Sigmoid colon (tissue), 7 donors: ENCODE measurements around the gene MNT. TPM values are rescaled to one million over a fixed set of nuclear protein-coding genes. Genes with fewer than 3 reads are reported as not detected.

Experiments
- DNase-seq: peaks from one replicate; pipeline ENCODE4 v3.0.0-alpha.2; 2019
- H3K27ac ChIP-seq, 4 donors: fragments of 200-600 bp; sonication (generic); one replicate each; pipeline ENCODE4 v1.5.1; 2016 to 2019; ENCODE audit warnings: mild to moderate bottlenecking in 1 of 4
- H3K27me3 ChIP-seq, 3 donors: fragments of 200-600 bp; sonication (generic); one replicate each; pipeline ENCODE4 v1.5.1; 2019; ENCODE audit warnings: mild to moderate bottlenecking in 1 of 3
- H3K36me3 ChIP-seq, 4 donors: fragments of 200-600 bp; sonication (generic); one replicate each; pipeline ENCODE4 v1.5.1; 2016 to 2019
- H3K4me1 ChIP-seq, 4 donors: fragments of 200-600 bp; sonication (generic); one replicate each; pipeline ENCODE4 v1.5.1; 2017 to 2019
- H3K4me3 ChIP-seq, 4 donors: fragments of 200-600 bp; sonication (generic); one replicate each; pipeline ENCODE4 v1.5.1; 2017 to 2019; ENCODE audit warnings: mild to moderate bottlenecking in 2 of 4, moderate library complexity in 1 of 4
- H3K9me3 ChIP-seq, 4 donors: fragments of 200-600 bp in 3 of 4; sonication (generic) in 3 of 4; one replicate each; pipeline versions ENCODE4 v1.5.1 to v1.6.1; 2013 to 2019
- EP300 ChIP-seq, 4 donors: sonication (generic); formaldehyde crosslinking; IDR thresholded peaks; one replicate each; pipeline ENCODE4 v1.6.1; 2017; ENCODE audit warnings: antibody characterized with exemption in 4 of 4
- POLR2A ChIP-seq, 2 donors: fragments of 450-650 bp; IDR thresholded peaks; one replicate each; pipeline ENCODE4 v1.6.1; 2016; ENCODE audit warnings: antibody characterized with exemption in 2 of 2, mild to moderate bottlenecking in 2 of 2, moderate library complexity in 2 of 2
- POLR2AphosphoS5 ChIP-seq, 4 donors: sonication (generic); formaldehyde crosslinking; IDR thresholded peaks; one replicate each; pipeline ENCODE4 v1.6.1; 2017; ENCODE audit warnings: antibody characterized with exemption in 4 of 4
- WGBS, 2 donors: extraction: QIAGEN DNeasy Blood & Tissue Kit; methylation state at CpG; one replicate each; pipeline ENCODE4 v1.1.7; 2013; 5-methylcytosine and 5-hydroxymethylcytosine counted together
- intact Hi-C: fragments of 100-400 bp; cut with DNase I; formaldehyde crosslinking; loops from one replicate; pipeline ENCODE4 v1.15.1; 2023
- polyA plus RNA-seq, 3 donors: library from polyadenylated mRNA; stranded (reverse); fragments of 200-250 nt; gene quantifications; one replicate each; pipeline ENCODE4 v1.2.3, GENCODE V29; 2013
- total RNA-seq, 4 donors: library from RNA; depleted of rRNA; stranded (reverse); fragments of >200 nt; gene quantifications; one replicate each; pipeline ENCODE4 v1.1.0, GENCODE V29; 2016
- TF ChIP-seq, protein P1 (sequence below), 4 experiments: fragments of 450-650 bp in 3 of 4; fragments of 200-600 bp in 1 of 4; IDR thresholded peaks; one replicate each; pipeline ENCODE4 v1.5.1; 2016 to 2019; ENCODE audit warnings: antibody characterized with exemption in 4 of 4, mild to moderate bottlenecking in 3 of 4, moderate library complexity in 2 of 4
- donor health status: healthy with polysubstance abuse.
- donor health status: Bipolar disorder and iron deficiency.
- donor health status: healthy.

The MNT gene
- total and polyA plus RNA-seq, 7 donors: 2.1 to 24.1 (median 7.7) TPM

DNA sequence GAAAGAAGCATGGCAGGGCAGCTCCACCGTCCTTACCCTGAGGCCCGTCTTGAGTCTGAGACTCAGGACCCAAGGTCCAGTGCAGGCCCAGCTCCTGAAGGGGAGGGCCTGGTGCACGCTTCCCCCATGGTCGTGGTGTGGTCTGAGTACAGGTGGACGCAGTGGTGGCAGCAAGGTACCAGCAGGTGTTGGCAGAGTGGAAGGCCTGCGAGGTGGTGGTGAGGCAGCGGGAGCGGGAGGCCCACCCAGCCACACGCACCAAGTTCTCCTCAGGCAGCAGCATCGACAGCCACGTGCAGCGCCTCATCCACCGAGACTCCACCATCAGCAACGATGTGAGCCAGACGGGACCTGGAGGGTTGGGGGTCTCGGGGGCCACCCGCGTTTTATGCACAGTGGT, 27.7 kb downstream of the MNT start:
- intact Hi-C loops: no loop called here
- Histone ChIP-seq H3K27ac (no peak overlapping the region), H3K9me3 (no peaks in the 10 kb centered on the region), H3K4me1 (peaks cover 0 to 17% (median 13%) of the 10 kb centered on the region in 4 donors), H3K27me3 (no peaks in the 10 kb centered on the region), H3K4me3 (no peak overlapping the region), H3K36me3 (peaks cover 18 to 64% (median 28%) of the 10 kb centered on the region in 4 donors)
- TF ChIP-seq, protein P1, sequence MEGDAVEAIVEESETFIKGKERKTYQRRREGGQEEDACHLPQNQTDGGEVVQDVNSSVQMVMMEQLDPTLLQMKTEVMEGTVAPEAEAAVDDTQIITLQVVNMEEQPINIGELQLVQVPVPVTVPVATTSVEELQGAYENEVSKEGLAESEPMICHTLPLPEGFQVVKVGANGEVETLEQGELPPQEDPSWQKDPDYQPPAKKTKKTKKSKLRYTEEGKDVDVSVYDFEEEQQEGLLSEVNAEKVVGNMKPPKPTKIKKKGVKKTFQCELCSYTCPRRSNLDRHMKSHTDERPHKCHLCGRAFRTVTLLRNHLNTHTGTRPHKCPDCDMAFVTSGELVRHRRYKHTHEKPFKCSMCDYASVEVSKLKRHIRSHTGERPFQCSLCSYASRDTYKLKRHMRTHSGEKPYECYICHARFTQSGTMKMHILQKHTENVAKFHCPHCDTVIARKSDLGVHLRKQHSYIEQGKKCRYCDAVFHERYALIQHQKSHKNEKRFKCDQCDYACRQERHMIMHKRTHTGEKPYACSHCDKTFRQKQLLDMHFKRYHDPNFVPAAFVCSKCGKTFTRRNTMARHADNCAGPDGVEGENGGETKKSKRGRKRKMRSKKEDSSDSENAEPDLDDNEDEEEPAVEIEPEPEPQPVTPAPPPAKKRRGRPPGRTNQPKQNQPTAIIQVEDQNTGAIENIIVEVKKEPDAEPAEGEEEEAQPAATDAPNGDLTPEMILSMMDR (IDR thresholded peaks at IDR 0.05): no peak
- TF ChIP-seq POLR2A (IDR thresholded peaks at IDR 0.05) (no peak), EP300 (IDR thresholded peaks at IDR 0.05) (no peak), POLR2AphosphoS5 (IDR thresholded peaks at IDR 0.05) (no peak)
- no peak for DNase-seq
- WGBS, 2 donors: 95 to 96% methylated on average over 18 of the region's 18 CpGs

DNA sequence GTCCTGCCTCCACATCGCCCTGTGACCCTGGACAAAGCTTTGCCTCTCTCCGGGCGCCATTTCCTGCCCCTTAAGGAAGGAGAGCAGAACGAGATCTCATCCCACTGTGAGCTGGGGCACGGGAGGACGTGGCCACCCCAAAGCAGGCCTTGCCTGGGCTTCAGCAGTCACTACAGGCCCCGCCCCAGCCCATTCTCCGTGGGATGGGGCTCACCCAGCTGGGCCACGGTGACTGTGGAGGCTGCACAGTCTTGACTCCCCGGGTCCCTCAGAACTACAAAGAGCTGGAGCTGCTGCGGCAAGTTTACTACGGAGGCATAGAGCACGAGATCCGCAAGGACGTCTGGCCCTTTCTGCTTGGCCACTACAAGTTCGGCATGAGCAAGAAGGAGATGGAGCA, 28.2 kb downstream of the MNT start:
- H3K27ac ChIP-seq: no peak overlapping the region
- H3K36me3 ChIP-seq: peaks cover 14 to 59% (median 25%) of the 10 kb centered on the region in 4 donors
- H3K4me3 ChIP-seq: no peak overlapping the region
- H3K4me1 ChIP-seq: peaks cover 0 to 22% (median 17%) of the 10 kb centered on the region in 4 donors
- no peaks in the 10 kb centered on the region for H3K9me3 ChIP-seq
- TF ChIP-seq POLR2AphosphoS5 (IDR thresholded peaks at IDR 0.05) (no peak), EP300 (IDR thresholded peaks at IDR 0.05) (no peak), POLR2A (IDR thresholded peaks at IDR 0.05) (no peak)
- TF ChIP-seq, protein P1 (IDR thresholded peaks at IDR 0.05): no peak
- no peak for DNase-seq
- intact Hi-C loops: no loop called here
- no peaks in the 10 kb centered on the region for H3K27me3 ChIP-seq
- WGBS, 2 donors: 91 to 93% methylated on average over 16 of the region's 16 CpGs

DNA sequence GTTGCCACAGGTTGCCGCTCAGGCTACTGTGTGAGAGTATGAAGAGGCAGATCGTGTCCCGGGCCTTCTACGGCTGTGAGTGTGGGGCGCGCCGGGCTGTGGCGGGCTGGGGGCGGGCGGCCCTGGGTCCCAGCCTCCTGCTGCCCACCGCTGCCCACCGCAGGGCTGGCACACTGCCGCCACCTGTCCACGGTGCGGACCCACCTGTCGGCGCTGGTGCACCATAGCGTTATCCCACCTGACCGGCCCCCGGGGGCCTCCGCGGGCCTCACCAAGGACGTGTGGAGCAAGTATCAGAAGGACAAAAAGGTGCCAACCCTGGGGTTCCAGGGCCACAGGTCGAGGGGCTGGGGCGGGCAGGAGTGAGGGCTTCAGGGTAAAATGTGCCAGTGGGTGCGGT, 28.7 kb downstream of the MNT start:
- H3K36me3 ChIP-seq: peaks cover 11 to 55% (median 24%) of the 10 kb centered on the region in 4 donors
- H3K9me3 ChIP-seq: no peaks in the 10 kb centered on the region
- intact Hi-C loops: no loop called here
- no peaks in the 10 kb centered on the region for H3K27me3 ChIP-seq
- no peak overlapping the region for H3K27ac ChIP-seq
- no peak for DNase-seq
- WGBS, 2 donors: 96% methylated on average over 26 of the region's 26 CpGs
- H3K4me3 ChIP-seq: no peak overlapping the region
- TF ChIP-seq POLR2AphosphoS5 (IDR thresholded peaks at IDR 0.05): no peak
- TF ChIP-seq, protein P1 (IDR thresholded peaks at IDR 0.05): no peak
- TF ChIP-seq EP300 (IDR thresholded peaks at IDR 0.05): no peak
- no peak for TF ChIP-seq POLR2A (IDR thresholded peaks at IDR 0.05)
- peaks cover 0 to 27% (median 20%) of the 10 kb centered on the region in 4 donors for H3K4me1 ChIP-seq

DNA sequence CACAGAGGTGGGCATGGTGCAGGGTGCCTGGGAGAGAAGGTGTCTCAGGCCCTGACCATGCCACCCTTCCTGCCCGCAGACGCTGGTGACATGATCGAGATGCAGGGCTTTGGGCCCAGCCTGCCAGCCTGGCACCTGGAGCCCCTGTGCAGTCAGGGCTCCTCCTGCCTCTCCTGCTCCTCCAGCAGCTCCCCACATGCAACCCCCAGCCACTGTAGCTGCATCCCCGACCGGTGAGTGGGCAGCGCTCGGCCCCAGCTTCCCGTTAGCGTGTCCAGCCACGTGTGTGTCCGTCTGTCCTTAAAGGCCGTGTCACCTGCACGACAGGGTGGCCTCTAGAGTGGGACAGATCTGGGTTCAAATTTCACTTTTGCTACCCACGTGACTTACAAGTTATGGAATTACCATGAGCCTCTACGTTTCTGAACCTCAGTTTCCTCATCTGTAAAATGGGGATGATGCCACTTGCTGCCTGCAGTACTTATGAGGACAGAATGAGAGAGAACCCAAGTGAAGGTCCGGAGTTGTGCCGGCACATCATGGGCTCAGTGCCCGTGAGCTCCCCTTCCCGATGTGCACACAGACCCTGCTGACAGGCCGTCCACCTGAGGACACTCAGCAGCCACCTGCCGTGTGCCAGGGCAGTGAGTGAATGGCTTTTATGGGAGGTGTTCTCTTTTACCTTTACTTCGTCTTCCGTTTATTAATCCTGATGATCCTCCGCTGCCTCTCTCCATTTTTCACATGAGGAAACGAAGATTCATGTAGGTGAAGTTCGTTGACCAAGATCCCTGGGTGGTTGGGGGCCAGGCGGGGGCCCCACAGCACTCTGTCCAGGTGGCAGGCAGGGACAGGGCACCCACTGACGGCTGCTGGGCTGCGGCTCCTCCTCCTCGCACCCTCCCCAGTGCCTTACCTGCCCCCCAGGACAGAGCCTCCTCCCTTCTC, 29.4 kb downstream of the MNT start:
- 94 to 95% methylated on average over 30 of the region's 30 CpGs for WGBS, 2 donors
- Histone ChIP-seq H3K27me3 (no peaks in the 10 kb centered on the region), H3K27ac (no peak overlapping the region), H3K4me3 (no peak overlapping the region), H3K9me3 (no peaks in the 10 kb centered on the region), H3K4me1 (peaks cover 0 to 34% (median 20%) of the 10 kb centered on the region in 4 donors), H3K36me3 (peaks cover 11 to 51% (median 22%) of the 10 kb centered on the region in 4 donors)
- TF ChIP-seq POLR2AphosphoS5 (IDR thresholded peaks at IDR 0.05): no peak
- TF ChIP-seq EP300 (IDR thresholded peaks at IDR 0.05): no peak
- no peak for TF ChIP-seq POLR2A (IDR thresholded peaks at IDR 0.05)
- TF ChIP-seq, protein P1 (IDR thresholded peaks at IDR 0.05): no peak
- no peak for DNase-seq
- intact Hi-C loops: no loop called here
